K562 (cell line): ENCODE results near the gene KIAA0825. TPM values are rescaled to one million over a fixed set of nuclear protein-coding genes. Genes with fewer than 3 reads are reported as not detected.

Source experiments
- ATAC-seq: fragments of 200-7000 bp; cut with Tn5 transposase; 3 replicates; pipeline ENCODE4 v1.9.1; 2020; ENCODE audit warnings: moderate library complexity
- BruUV-seq: library from RNA; stranded (reverse); fragments of 400-500 nt; replicated peaks from 2 replicates; lab custom pipeline; 2021; lab: Mats Ljungman, UMichigan
- CTCF ChIA-PET: fragments of 300-600 bp; formaldehyde crosslinking; extraction: SDS; loops from one replicate; lab custom pipeline; 2021; ENCODE audit warnings: low intra/inter-chr PET ratio; lab: Yijun Ruan, JAX
- POLR2A ChIA-PET: fragments of 300-600, 350-650 bp; sonication (Branson Sonifier 250); formaldehyde crosslinking; extraction: SDS; loops from one replicate; lab custom pipeline; 2021; ENCODE audit warnings: antibody characterized with exemption, inconsistent platforms; lab: Yijun Ruan, JAX
- DNase-seq, 4 experiments: peaks; one replicate each; pipeline versions ENCODE4 v3.0.0 to v3.0.0-alpha.2; 2011 to 2018; ENCODE audit warnings: low spot score in 3 of 4, mixed read lengths in 3 of 4; ENCODE audit errors: extremely low read depth in 1 of 4
- FAIRE-seq: peaks from 2 replicates; lab custom pipeline; 2011; peaks lifted over from hg19 to GRCh38; lab: Jason Lieb, UNC
- H2AFZ ChIP-seq: 2 replicates; pipeline ENCODE4 v1.6.0; 2011; ENCODE audit warnings: low read depth, low read length, control low read depth, inconsistent platforms
- H3K27ac ChIP-seq: fragments of 200-600 bp; 3 replicates; pipeline ENCODE4 v1.8.0; 2011; ENCODE audit warnings: low read depth, mild to moderate bottlenecking, control low read depth, inconsistent platforms, low read length, moderate library complexity, mixed read lengths; ENCODE audit errors: extremely low read depth
- H3K27me3 ChIP-seq, 2 experiments: fragments of 300-600 bp in 1 of 2; 2 replicates in 1 of 2; 3 replicates in 1 of 2; pipeline versions ENCODE4 v1.6.0 to v1.8.0; 2011; ENCODE audit warnings: inconsistent platforms in 2 of 2, low read length in 2 of 2, mild to moderate bottlenecking in 1 of 2, mixed read lengths in 1 of 2, moderate library complexity in 1 of 2; ENCODE audit not compliant: control insufficient read depth in 2 of 2, insufficient read depth in 2 of 2
- H3K36me3 ChIP-seq: fragments of 300-600 bp; 3 replicates; pipeline ENCODE4 v1.8.0; 2011; ENCODE audit warnings: mild to moderate bottlenecking, low read length, inconsistent platforms; ENCODE audit not compliant: control insufficient read depth, insufficient read depth
- H3K4me1 ChIP-seq, 2 experiments: fragments of 200-600 bp in 1 of 2; replicated peaks in 1 of 2; 2 replicates in 1 of 2; 3 replicates in 1 of 2; pipeline versions ENCODE4 v1.5.1 to v1.8.0; 2011; ENCODE audit warnings: inconsistent platforms in 2 of 2, low read length in 2 of 2, mild to moderate bottlenecking in 1 of 2, mixed read lengths in 1 of 2, moderate library complexity in 1 of 2; ENCODE audit not compliant: control insufficient read depth in 2 of 2, insufficient read depth in 2 of 2
- H3K4me2 ChIP-seq: 2 replicates; pipeline ENCODE4 v1.6.1; 2011; ENCODE audit warnings: low read length, control low read depth, inconsistent platforms, mixed read lengths; ENCODE audit not compliant: insufficient read depth
- H3K4me3 ChIP-seq: fragments of 200-600 bp; sonication (generic), shearing (Covaris generic); 2 replicates; pipeline ENCODE4 v1.5.1; 2016; ENCODE audit warnings: control low read depth, inconsistent platforms
- H3K79me2 ChIP-seq: fragments of 200-600 bp; 3 replicates; pipeline ENCODE4 v1.8.0; 2011; ENCODE audit warnings: low read length, inconsistent platforms; ENCODE audit not compliant: control insufficient read depth, insufficient read depth
- H3K9ac ChIP-seq, 2 experiments: 2 replicates each; pipeline versions ENCODE4 v1.6.0 to v1.6.1; 2011; ENCODE audit warnings: low read depth in 2 of 2, low read length in 2 of 2, control low read depth in 1 of 2, inconsistent platforms in 1 of 2, mild to moderate bottlenecking in 1 of 2, mixed read lengths in 1 of 2; ENCODE audit not compliant: insufficient read depth in 1 of 2
- H3K9me1 ChIP-seq: one replicate; pipeline ENCODE4 v1.6.0; 2011; ENCODE audit warnings: inconsistent platforms, mild to moderate bottlenecking, low read length, moderate library complexity; ENCODE audit not compliant: control insufficient read depth, insufficient read depth
- H3K9me3 ChIP-seq: replicated peaks from 2 replicates; pipeline ENCODE4 v1.5.1; 2011; ENCODE audit warnings: low read depth, low read length, inconsistent platforms; ENCODE audit not compliant: control insufficient read depth, insufficient read depth
- H4K20me1 ChIP-seq: replicated peaks from 2 replicates; pipeline ENCODE4 v1.6.1; 2011; ENCODE audit warnings: low read length, inconsistent platforms, mixed read lengths; ENCODE audit not compliant: control insufficient read depth, insufficient read depth
- BRCA1 ChIP-seq, 2 experiments: fragments of 450-650 bp in 1 of 2; sonication (generic) in 1 of 2; formaldehyde crosslinking in 1 of 2; IDR thresholded peaks; 2 replicates each; pipeline versions ENCODE4 v1.5.0 to v1.6.1; 2017 to 2020; ENCODE audit warnings: mild to moderate bottlenecking in 1 of 2, missing genetic modification reagents in 1 of 2
- DACH1 ChIP-seq: fragments of 450-650 bp; IDR thresholded peaks from 2 replicates; pipeline ENCODE4 v1.6.1; 2018; ENCODE audit not compliant: partially characterized antibody
- DDX20 ChIP-seq: fragments of 450-650 bp; IDR thresholded peaks from 2 replicates; pipeline ENCODE4 v1.6.1; 2016; ENCODE audit warnings: missing genetic modification characterization, low read depth, mild to moderate bottlenecking, missing compliant biosample characterization, moderate library complexity
- DLX4 ChIP-seq: fragments of 250-450 bp; sonication (Bioruptor Pico); IDR thresholded peaks from 2 replicates; pipeline ENCODE4 v1.6.1; 2021; ENCODE audit warnings: mild to moderate bottlenecking
- FIP1L1 ChIP-seq: fragments of 200-400 bp; formaldehyde crosslinking; IDR thresholded peaks from 2 replicates; pipeline ENCODE4 v1.6.1; 2018; ENCODE audit warnings: mild to moderate bottlenecking, low read depth, low read length; ENCODE audit not compliant: poor library complexity, severe bottlenecking
- FOXP1 ChIP-seq: sonication (generic); formaldehyde crosslinking; IDR thresholded peaks from 2 replicates; pipeline ENCODE4 v1.8.0; 2022; ENCODE audit warnings: mild to moderate bottlenecking, missing genetic modification reagents
- HNRNPLL ChIP-seq: fragments of 200-400 bp; formaldehyde crosslinking; IDR thresholded peaks from 2 replicates; pipeline ENCODE4 v1.6.1; 2017; ENCODE audit warnings: low read length, low read depth, mild to moderate bottlenecking; ENCODE audit not compliant: poor library complexity, severe bottlenecking
- NFIC ChIP-seq: fragments of 450-650 bp; IDR thresholded peaks from 2 replicates; pipeline ENCODE4 v1.6.1; 2017; ENCODE audit warnings: mild to moderate bottlenecking, inconsistent platforms
- RAD51 ChIP-seq: fragments of 450-650 bp; IDR thresholded peaks from 2 replicates; pipeline ENCODE4 v1.7.1; 2016; ENCODE audit warnings: low read depth, mild to moderate bottlenecking, borderline replicate concordance
- SIX5 ChIP-seq, 2 experiments: IDR thresholded peaks; 2 replicates each; pipeline ENCODE4 v1.6.1; 2011; ENCODE audit warnings: low read length in 2 of 2, borderline replicate concordance in 1 of 2, low read depth in 1 of 2, mild to moderate bottlenecking in 1 of 2, moderate library complexity in 1 of 2; ENCODE audit not compliant: insufficient read depth in 1 of 2
- TFAP4 ChIP-seq: sonication (generic); formaldehyde crosslinking; IDR thresholded peaks from 2 replicates; pipeline ENCODE4 v1.8.0; 2022; ENCODE audit warnings: missing genetic modification reagents, mild to moderate bottlenecking, moderate library complexity, borderline replicate concordance
- XRCC5 ChIP-seq: fragments of 200-400 bp; formaldehyde crosslinking; IDR thresholded peaks from 2 replicates; pipeline ENCODE4 v1.6.1; 2017; ENCODE audit warnings: low read depth, mild to moderate bottlenecking, low read length
- ZNF217 ChIP-seq: sonication (generic); formaldehyde crosslinking; IDR thresholded peaks from 2 replicates; pipeline ENCODE4 v1.8.0; 2022; ENCODE audit warnings: mild to moderate bottlenecking, missing genetic modification reagents
- ZNF609 ChIP-seq: sonication (generic); formaldehyde crosslinking; IDR thresholded peaks from 2 replicates; pipeline ENCODE4 v1.8.1; 2023; ENCODE audit warnings: missing genetic modification reagents, mild to moderate bottlenecking, borderline replicate concordance
- WGBS: fragments of 100-300 bp; shearing (Covaris generic); methylation state at CpG from one replicate; pipeline ENCODE4 v1.1.6; 2016; ENCODE audit warnings: low coverage, mixed read lengths; ENCODE audit not compliant: insufficient coverage; ENCODE audit errors: missing lambda C conversion rate; 5-methylcytosine and 5-hydroxymethylcytosine counted together
- in situ Hi-C: fragments of 300-500 bp; cut with MboI; formaldehyde crosslinking; loops from 4 replicates; pipeline ENCODE4 v1.15.0; 2018; ENCODE audit warnings: inconsistent platforms, mixed read lengths
- intact Hi-C: fragments of 100-400 bp; cut with micrococcal nuclease; formaldehyde crosslinking; loops from 2 replicates; pipeline ENCODE4 v1.14.2; 2022
- polyA plus RNA-seq, 8 experiments: library from polyadenylated mRNA; depleted of rRNA in 4 of 8; stranded (reverse) in 5 of 8; unstranded in 3 of 8; fragments of >200 nt; fragmentation: Nextera tagmentation in 2 of 8; fragmentation: Illumina TruSeq in 1 of 8; extraction: Ambion mirVana in 2 of 8; extraction: Trizol in 1 of 8; gene quantifications; 2 replicates each; pipeline versions ENCODE4 v1.2.1 to v1.2.3, GENCODE V29; 2011 to 2014; ENCODE audit warnings: inconsistent platforms in 1 of 8, missing spikeins in 1 of 8
- total RNA-seq, 7 experiments: library from RNA; depleted of rRNA in 6 of 7; stranded (reverse); fragments of >200 nt in 6 of 7; fragmentation: Illumina TruSeq in 2 of 7; extraction: Trizol in 2 of 7; gene quantifications; 2 replicates each; pipeline versions ENCODE4 v1.2.1 to v1.2.3, GENCODE V29; 2011 to 2021; ENCODE audit warnings: low replicate concordance in 1 of 7
- TF ChIP-seq, protein P1 (sequence below): fragments of 450-650 bp; IDR thresholded peaks from 2 replicates; pipeline ENCODE4 v1.6.1; 2016; ENCODE audit warnings: low read depth, mild to moderate bottlenecking, moderate library complexity

The KIAA0825 gene
- total and polyA plus RNA-seq, 9 of the 15 experiments (the other 6 are each of a cell fraction or from before 2014, with no cell fraction given): 0.05 to 0.36 (median 0.16) TPM; not detected in 1

- no peaks in the 10 kb centered on the region for H3K27me3 ChIP-seq
- H4K20me1 ChIP-seq: no peaks in the 10 kb centered on the region
- H3K9me3 ChIP-seq: no peaks in the 10 kb centered on the region; the same call in 1 of the 2 replicates
- H3K4me2 ChIP-seq: no peak overlapping the region
- ATAC-seq (no peak), DNase-seq (no peak), FAIRE-seq (no peak)
- H2AFZ ChIP-seq: no peak overlapping the region
- BruUV-seq: no TSS peak
- intact Hi-C loops: no loop called here
- in situ Hi-C loops: no loop called here
- POLR2A ChIA-PET: no interaction called here
- WGBS: 10% methylated on average over 2 of the region's 2 CpGs
- CTCF ChIA-PET: no interaction called here
- H3K4me3 ChIP-seq: no peak overlapping the region
- no peaks in the 10 kb centered on the region for H3K36me3 ChIP-seq
- no peak overlapping the region for H3K27ac ChIP-seq
- no peaks in the 10 kb centered on the region for H3K4me1 ChIP-seq
- H3K79me2 ChIP-seq: no peaks in the 10 kb centered on the region
- no peak overlapping the region for H3K9ac ChIP-seq
- no peaks in the 10 kb centered on the region for H3K9me1 ChIP-seq
- no peak for TF ChIP-seq HNRNPLL
- TF ChIP-seq XRCC5: no peak
- no peak for TF ChIP-seq ZNF217 (CRISPR knock-in tag)
- no peak for TF ChIP-seq NFIC
- TF ChIP-seq TFAP4 (CRISPR knock-in tag): no peak
- no peak for TF ChIP-seq SIX5 (IDR thresholded peaks at IDR 0.05; ENCODE audit: borderline replicate concordance in 1 of 2, insufficient read depth in 1 of 2, low read depth in 1 of 2, low read length in 2 of 2)
- no peak for TF ChIP-seq DACH1
- TF ChIP-seq, protein P1, sequence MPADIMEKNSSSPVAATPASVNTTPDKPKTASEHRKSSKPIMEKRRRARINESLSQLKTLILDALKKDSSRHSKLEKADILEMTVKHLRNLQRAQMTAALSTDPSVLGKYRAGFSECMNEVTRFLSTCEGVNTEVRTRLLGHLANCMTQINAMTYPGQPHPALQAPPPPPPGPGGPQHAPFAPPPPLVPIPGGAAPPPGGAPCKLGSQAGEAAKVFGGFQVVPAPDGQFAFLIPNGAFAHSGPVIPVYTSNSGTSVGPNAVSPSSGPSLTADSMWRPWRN: no peak
- TF ChIP-seq DDX20 (tag): no peak
- TF ChIP-seq BRCA1 (IDR thresholded peaks at IDR 0.05): no peak
- TF ChIP-seq BRCA1 (CRISPR knock-in tag; IDR thresholded peaks at IDR 0.05): no peak
- TF ChIP-seq ZNF609 (CRISPR knock-in tag): no peak
- TF ChIP-seq FOXP1 (CRISPR knock-in tag): no peak
- no peak for TF ChIP-seq FIP1L1
- no peak for TF ChIP-seq RAD51
- TF ChIP-seq DLX4 (CRISPR knock-in tag): no peak
Measured at GRCh38 chr5:94217216-94217615, 401.2 kb downstream of the KIAA0825 start.
